Spinal cord (tissue), 10 donors: ENCODE results near the gene DMRT1. TPM values are rescaled to one million over a fixed set of nuclear protein-coding genes. Genes with fewer than 3 reads are reported as not detected.
A peak's percentile ranks its signal among the peaks of the same experiment; 100 is the strongest.
"Not testable (repeated sequence)": the region's sequence is repeated elsewhere in the genome, so short reads cannot be mapped to it uniquely, and the experiment has no call there.

Source experiments
- DNase-seq, 6 donors: peaks; one replicate each; pipeline versions ENCODE4 v3.0.0 to v3.0.0-alpha.2; 2013 to 2015; ENCODE audit warnings: low spot score in 6 of 6, low read depth in 4 of 6
- H3K27ac ChIP-seq: one replicate; pipeline ENCODE4 v1.5.1; 2013; ENCODE audit warnings: low read depth, low read length, control low read depth
- H3K27me3 ChIP-seq: one replicate; pipeline ENCODE4 v1.6.1; 2013; ENCODE audit warnings: low read length; ENCODE audit not compliant: control insufficient read depth, insufficient read depth
- H3K36me3 ChIP-seq: one replicate; pipeline ENCODE4 v1.6.1; 2013; ENCODE audit warnings: low read length; ENCODE audit not compliant: control insufficient read depth, insufficient read depth
- H3K4me1 ChIP-seq: one replicate; pipeline ENCODE4 v1.6.1; 2013; ENCODE audit warnings: low read length; ENCODE audit not compliant: control insufficient read depth, insufficient read depth
- H3K4me3 ChIP-seq: one replicate; pipeline ENCODE4 v1.5.1; 2013; ENCODE audit warnings: low read depth, low read length, control low read depth
- H3K9me3 ChIP-seq: one replicate; pipeline ENCODE4 v1.6.1; 2013; ENCODE audit warnings: low read length; ENCODE audit not compliant: control insufficient read depth, insufficient read depth
- WGBS: methylation state at CpG from one replicate; pipeline ENCODE4 v1.1.5; 2013; ENCODE audit warnings: missing lambda C conversion rate; ENCODE audit not compliant: insufficient coverage; 5-methylcytosine and 5-hydroxymethylcytosine counted together
- polyA plus RNA-seq, 2 donors: library from polyadenylated mRNA; unstranded; fragments of 120-200 nt; gene quantifications; one replicate each; pipeline ENCODE4 v1.2.1, GENCODE V29; 2013; ENCODE audit not compliant: insufficient read length in 2 of 2
- total RNA-seq, 2 donors: library from RNA; depleted of rRNA in 1 of 2; stranded (reverse); fragments of 120-200 nt in 1 of 2; fragments of >200 nt in 1 of 2; gene quantifications; one replicate each; pipeline versions ENCODE4 v1.2.3 to v1.2.4, GENCODE V29; 2013 to 2014
- donor health status: healthy.

DMRT1 gene
- total and polyA plus RNA-seq, 4 donors, result 0.11 to 0.14 TPM; not detected in 2

- Histone ChIP-seq H3K4me1 (peaks cover 17% of the 10 kb centered on the region), H3K27ac (no peak overlapping the region), H3K4me3 (no peak overlapping the region), H3K27me3 (peaks cover 78% of the 10 kb centered on the region), H3K36me3 (no peaks in the 10 kb centered on the region), H3K9me3 (no peaks in the 10 kb centered on the region)
- no peak for DNase-seq
- no CpG with 5 or more reads among the region's 4 CpGs for WGBS
Measured at GRCh38 chr9:980640-981039, 139.1 kb downstream of the DMRT1 start.

- WGBS, result 13% methylated on average over 16 of the region's 16 CpGs
- Histone ChIP-seq H3K27me3 (peaks cover 72% of the 10 kb centered on the region), H3K36me3 (no peaks in the 10 kb centered on the region), H3K9me3 (no peaks in the 10 kb centered on the region), H3K4me3 (no peak overlapping the region), H3K27ac (no peak overlapping the region), H3K4me1 (peaks cover 11% of the 10 kb centered on the region)
- DNase-seq, result no peak
Measured at GRCh38 chr9:981491-981898, 140.0 kb downstream of the DMRT1 start.

GRCh38 chr9:982394-983230, 141.1 kb downstream of the DMRT1 start:
- no peak for DNase-seq
- H3K27ac ChIP-seq, result no peak overlapping the region
- no peak overlapping the region for H3K4me3 ChIP-seq
- H3K9me3 ChIP-seq, result no peaks in the 10 kb centered on the region
- H3K4me1 ChIP-seq, result peaks cover 4% of the 10 kb centered on the region
- no peaks in the 10 kb centered on the region for H3K36me3 ChIP-seq
- H3K27me3 ChIP-seq, result peaks cover 66% of the 10 kb centered on the region
- 37% methylated on average over 7 of the region's 15 CpGs for WGBS

GRCh38 chr9:994005-994404, 152.5 kb downstream of the DMRT1 start:
- Histone ChIP-seq H3K4me3 (no peak overlapping the region), H3K27ac (no peak overlapping the region), H3K36me3 (no peaks in the 10 kb centered on the region), H3K9me3 (no peaks in the 10 kb centered on the region), H3K4me1 (peaks cover 2% of the 10 kb centered on the region), H3K27me3 (peaks cover 5% of the 10 kb centered on the region)
- DNase-seq, result no peak
- WGBS, result 77% methylated on average over 2 of the region's 4 CpGs

- Histone ChIP-seq H3K4me1 (peaks cover 4% of the 10 kb centered on the region), H3K4me3 (no peak overlapping the region), H3K9me3 (no peaks in the 10 kb centered on the region), H3K36me3 (no peaks in the 10 kb centered on the region), H3K27me3 (no peaks in the 10 kb centered on the region), H3K27ac (no peak overlapping the region)
- WGBS, result no CpG with 5 or more reads among the region's 4 CpGs
- DNase-seq, result no peak
Measured at GRCh38 chr9:995192-995591, 153.7 kb downstream of the DMRT1 start.

GRCh38 chr9:995781-996180, 154.3 kb downstream of the DMRT1 start:
- no peaks in the 10 kb centered on the region for H3K36me3 ChIP-seq
- WGBS, result 89% methylated on average over 1 of the region's 3 CpGs
- H3K9me3 ChIP-seq, result no peaks in the 10 kb centered on the region
- no peak overlapping the region for H3K4me3 ChIP-seq
- no peak overlapping the region for H3K27ac ChIP-seq
- H3K4me1 ChIP-seq, result peaks cover 4% of the 10 kb centered on the region
- DNase-seq, result no peak
- no peaks in the 10 kb centered on the region for H3K27me3 ChIP-seq

GRCh38 chr9:998299-999110, 157.0 kb downstream of the DMRT1 start:
- H3K27me3 ChIP-seq, H3K4me3 ChIP-seq, H3K9me3 ChIP-seq, H3K4me1 ChIP-seq, H3K27ac ChIP-seq, H3K36me3 ChIP-seq: not testable (repeated sequence)
- peak in 1 of 6 donors; percentile 55 for DNase-seq
- 89% methylated on average over 9 of the region's 55 CpGs for WGBS

- Histone ChIP-seq H3K27me3 (no peaks in the 10 kb centered on the region), H3K9me3 (no peaks in the 10 kb centered on the region), H3K36me3 (no peaks in the 10 kb centered on the region), H3K4me1 (peaks cover 4% of the 10 kb centered on the region), H3K27ac (no peak overlapping the region), H3K4me3 (no peak overlapping the region)
- DNase-seq, result no peak
- WGBS, result 100% methylated on average over 4 of the region's 4 CpGs
Measured at GRCh38 chr9:1001838-1002237, 160.3 kb downstream of the DMRT1 start.

GRCh38 chr9:1002678-1003077, 161.2 kb downstream of the DMRT1 start:
- no CpG with 5 or more reads among the region's 2 CpGs for WGBS
- peaks cover 4% of the 10 kb centered on the region for H3K4me1 ChIP-seq
- H3K27ac ChIP-seq, result no peak overlapping the region
- DNase-seq, result no peak
- H3K36me3 ChIP-seq, result no peaks in the 10 kb centered on the region
- H3K4me3 ChIP-seq, result no peak overlapping the region
- H3K27me3 ChIP-seq, result peaks cover 1% of the 10 kb centered on the region
- H3K9me3 ChIP-seq, result no peaks in the 10 kb centered on the region
